Measurements from ENCODE around the gene BICRA. TPM values are rescaled to one million over a fixed set of nuclear protein-coding genes. Genes with fewer than 3 reads are reported as not detected.

Gene BICRA
- total and polyA plus RNA-seq, 9 of the 15 experiments (the other 6 are each of a cell fraction or from before 2014, with no cell fraction given) = 0.01 to 8.8 (median 1.2) TPM

DNA sequence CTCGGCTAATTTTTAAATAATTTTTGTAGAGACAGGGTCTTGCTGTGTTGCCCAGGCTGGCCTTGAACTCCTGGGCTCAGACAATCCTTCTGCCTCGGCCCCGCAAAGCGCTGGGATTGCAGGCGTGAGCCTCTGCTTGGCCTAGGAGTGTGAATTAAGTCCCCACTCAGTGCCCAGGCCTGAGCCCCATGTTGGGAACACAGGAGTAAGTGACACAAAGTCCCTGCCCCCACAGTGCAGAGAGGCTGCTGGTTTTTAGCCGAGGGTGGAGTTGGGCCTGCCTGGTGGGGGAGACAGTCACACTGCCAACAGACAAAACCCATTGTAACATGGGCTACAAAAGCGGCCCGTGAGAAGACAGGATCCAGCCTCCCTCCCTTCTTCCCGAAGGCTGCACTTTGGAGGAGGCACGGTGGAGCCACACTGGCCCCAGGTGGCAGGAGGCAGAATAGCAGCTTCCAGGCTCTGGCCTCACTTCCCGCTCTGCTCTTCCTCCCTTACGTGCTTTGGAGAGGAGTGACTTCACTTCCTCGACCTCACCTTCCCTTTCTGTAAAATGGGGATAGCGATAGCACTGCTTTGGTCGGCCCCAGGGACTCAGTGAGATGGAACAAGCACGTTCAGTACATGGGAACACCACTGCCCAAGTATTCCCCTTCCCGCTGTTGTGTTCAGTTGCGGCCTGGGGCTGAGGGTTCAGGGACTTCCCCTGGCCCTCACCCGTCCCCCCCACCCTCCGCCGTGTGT lies 89.1 kb downstream of the BICRA start (continued):
- TF ChIP-seq, protein P1, sequence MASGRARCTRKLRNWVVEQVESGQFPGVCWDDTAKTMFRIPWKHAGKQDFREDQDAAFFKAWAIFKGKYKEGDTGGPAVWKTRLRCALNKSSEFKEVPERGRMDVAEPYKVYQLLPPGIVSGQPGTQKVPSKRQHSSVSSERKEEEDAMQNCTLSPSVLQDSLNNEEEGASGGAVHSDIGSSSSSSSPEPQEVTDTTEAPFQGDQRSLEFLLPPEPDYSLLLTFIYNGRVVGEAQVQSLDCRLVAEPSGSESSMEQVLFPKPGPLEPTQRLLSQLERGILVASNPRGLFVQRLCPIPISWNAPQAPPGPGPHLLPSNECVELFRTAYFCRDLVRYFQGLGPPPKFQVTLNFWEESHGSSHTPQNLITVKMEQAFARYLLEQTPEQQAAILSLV (tag; IDR thresholded peaks at IDR 0.05) = no peak
- no peak for TF ChIP-seq HLTF (IDR thresholded peaks at IDR 0.05)
- TF ChIP-seq ZNF57 (CRISPR knock-in tag; IDR thresholded peaks at IDR 0.05) = no peak
- TF ChIP-seq ZNF583 (CRISPR knock-in tag; IDR thresholded peaks at IDR 0.05) = no peak
- TF ChIP-seq SMARCA4 (IDR thresholded peaks at IDR 0.05) = no peak
- TF ChIP-seq CHAMP1 (IDR thresholded peaks at IDR 0.05) = no peak
- TF ChIP-seq ZNF354B (CRISPR knock-in tag; IDR thresholded peaks at IDR 0.05) = no peak
- TF ChIP-seq ZBTB2 (IDR thresholded peaks at IDR 0.05) = no peak
- TF ChIP-seq HMGXB4 (CRISPR knock-in tag; IDR thresholded peaks at IDR 0.05) = peak; percentile 44; the same call in 1 of the 2 replicates
- no peak for TF ChIP-seq MXI1 (IDR thresholded peaks at IDR 0.05; ENCODE audit: low read depth, low read length)
- TF ChIP-seq ZSCAN32 (CRISPR knock-in tag; IDR thresholded peaks at IDR 0.05) = no peak
- no peak for TF ChIP-seq ZBTB9 (CRISPR knock-in tag; IDR thresholded peaks at IDR 0.05)
- no peak for TF ChIP-seq PML (IDR thresholded peaks at IDR 0.05; ENCODE audit: low read length)
- TF ChIP-seq ZNF551 (CRISPR knock-in tag; IDR thresholded peaks at IDR 0.05) = no peak
- TF ChIP-seq PHF8 (IDR thresholded peaks at IDR 0.05; ENCODE audit: borderline replicate concordance, low read length) = no peak
- TF ChIP-seq ZBTB26 (CRISPR knock-in tag; IDR thresholded peaks at IDR 0.05) = no peak
- no peak for TF ChIP-seq KDM5B (IDR thresholded peaks at IDR 0.05; ENCODE audit: insufficient replicate concordance, low read depth, low read length)
- TF ChIP-seq TRIM24 (IDR thresholded peaks at IDR 0.05) = no peak
- TF ChIP-seq ZNF408 (CRISPR knock-in tag; IDR thresholded peaks at IDR 0.05; ENCODE audit: low read depth) = no peak
- TF ChIP-seq SMAD3 (CRISPR knock-in tag; conservative IDR thresholded peaks at IDR 0.05) = no peak
- TF ChIP-seq ZSCAN29 (IDR thresholded peaks at IDR 0.05) = no peak

Data from K562 (cell line).